HCT116 (cell line): ENCODE measurements around the gene STAT2. TPM values are rescaled to one million over a fixed set of nuclear protein-coding genes. Genes with fewer than 3 reads are reported as not detected.
A peak's percentile ranks its signal among the peaks of the same experiment; 100 is the strongest.

Source experiments
- ATAC-seq: fragments of 200-7000 bp; cut with Tn5 transposase; 2 replicates; pipeline ENCODE4 v1.9.1; 2020; ENCODE audit warnings: mild to moderate bottlenecking, moderate library complexity
- BruUV-seq: library from RNA; stranded (reverse); fragments of 400-500 nt; replicated peaks from 2 replicates; lab custom pipeline; 2021; lab: Mats Ljungman, UMichigan
- CTCF ChIA-PET: fragments of 300-600 bp; sonication (Branson Sonifier 250); formaldehyde crosslinking; loops from one replicate; lab custom pipeline; 2021; ENCODE audit warnings: antibody characterized with exemption; lab: Charles Lee
- POLR2A ChIA-PET: fragments of 300-600, 350-600 bp; sonication (Branson Sonifier 250); formaldehyde crosslinking; loops from one replicate; lab custom pipeline; 2021; ENCODE audit warnings: antibody characterized with exemption; lab: Charles Lee
- RAD21 ChIA-PET, 2 experiments: fragments of 300-600 bp; sonication (Branson Sonifier 250); formaldehyde crosslinking; loops; one replicate each; lab custom pipeline; 2023; ENCODE audit warnings: low total read pairs in 2 of 2; ENCODE audit not compliant: uncharacterized antibody in 2 of 2, unreplicated experiment in 2 of 2, low non-redundant PET in 1 of 2; lab: Charles Lee
- DNase-seq: peaks from one replicate; pipeline ENCODE4 v3.0.0-alpha.2; 2010; ENCODE audit warnings: low read depth, low spot score
- H2AFZ ChIP-seq: fragments of 200-600 bp; shearing (Covaris generic), sonication (generic); 2 replicates; pipeline ENCODE4 v1.6.1; 2017; ENCODE audit warnings: low read depth, mixed run types, mixed read lengths, antibody characterized with exemption, low read length; ENCODE audit not compliant: poor library complexity, severe bottlenecking
- H3K27ac ChIP-seq: 2 replicates; pipeline ENCODE4 v1.5.1; 2012; ENCODE audit warnings: low read depth, low read length
- H3K27me3 ChIP-seq: fragments of 200-600 bp; sonication (generic); 2 replicates; pipeline ENCODE4 v1.6.1; 2016; ENCODE audit warnings: mixed run types, low read length, mixed read lengths; ENCODE audit not compliant: insufficient read depth
- H3K36me3 ChIP-seq, 2 experiments: fragments of 200-500 bp in 1 of 2; fragments of 200-600 bp in 1 of 2; sonication (Bioruptor generic) in 1 of 2; sonication (generic) in 1 of 2; 2 replicates each; pipeline versions ENCODE4 v1.5.1 to v1.6.1; 2014 to 2016; ENCODE audit warnings: low read length in 2 of 2, inconsistent platforms in 1 of 2, mixed read lengths in 1 of 2, mixed run types in 1 of 2; ENCODE audit not compliant: insufficient read depth in 2 of 2, control insufficient read depth in 1 of 2
- H3K4me1 ChIP-seq, 2 experiments: fragments of 200-600 bp in 1 of 2; sonication (generic) in 1 of 2; 2 replicates each; pipeline versions ENCODE4 v1.5.1 to v1.6.1; 2012 to 2017; ENCODE audit warnings: low read length in 2 of 2, inconsistent platforms in 1 of 2, mild to moderate bottlenecking in 1 of 2, mixed read lengths in 1 of 2, mixed run types in 1 of 2, moderate library complexity in 1 of 2; ENCODE audit not compliant: insufficient read depth in 2 of 2, control insufficient read depth in 1 of 2
- H3K4me2 ChIP-seq: fragments of 200-600 bp; sonication (generic); 2 replicates; pipeline ENCODE4 v1.6.1; 2017; ENCODE audit warnings: mixed run types, low read length, mixed read lengths
- H3K4me3 ChIP-seq, 2 experiments: fragments of 200-600 bp in 1 of 2; sonication (generic) in 1 of 2; replicated peaks in 1 of 2; 2 replicates each; pipeline ENCODE4 v1.5.1; 2011 to 2016; ENCODE audit warnings: low read length in 2 of 2, control low read depth in 1 of 2, low read depth in 1 of 2, mild to moderate bottlenecking in 1 of 2, mixed read lengths in 1 of 2, mixed run types in 1 of 2
- H3K79me2 ChIP-seq: fragments of 200-600 bp; sonication (generic); 2 replicates; pipeline ENCODE4 v1.6.1; 2017; ENCODE audit warnings: mild to moderate bottlenecking, mixed run types, low read length, moderate library complexity, mixed read lengths; ENCODE audit not compliant: insufficient read depth
- H3K9ac ChIP-seq: fragments of 200-600 bp; sonication (generic); 2 replicates; pipeline ENCODE4 v1.6.1; 2016; ENCODE audit warnings: low read length, mixed read lengths
- H3K9me2 ChIP-seq: fragments of 200-600 bp; sonication (generic), shearing (Covaris generic); 2 replicates; pipeline ENCODE4 v1.6.1; 2017; ENCODE audit warnings: mixed run types, mild to moderate bottlenecking, moderate library complexity; ENCODE audit not compliant: insufficient read depth
- H3K9me3 ChIP-seq, 2 experiments: fragments of 200-500 bp in 1 of 2; fragments of 200-600 bp in 1 of 2; sonication (Bioruptor generic) in 1 of 2; sonication (generic) in 1 of 2; 2 replicates each; pipeline ENCODE4 v1.6.1; 2014 to 2017; ENCODE audit warnings: low read length in 2 of 2, mixed read lengths in 2 of 2, inconsistent platforms in 1 of 2, low read depth in 1 of 2, mild to moderate bottlenecking in 1 of 2, mixed run types in 1 of 2, moderate library complexity in 1 of 2; ENCODE audit not compliant: control insufficient read depth in 1 of 2, insufficient read depth in 1 of 2
- H4K20me1 ChIP-seq: fragments of 200-600 bp; sonication (generic), shearing (Covaris generic); 2 replicates; pipeline ENCODE4 v1.6.1; 2017; ENCODE audit warnings: mixed run types, mild to moderate bottlenecking, moderate library complexity; ENCODE audit not compliant: insufficient read depth
- ATF3 ChIP-seq: IDR thresholded peaks from 2 replicates; pipeline ENCODE4 v1.6.1; 2012
- CEBPB ChIP-seq: IDR thresholded peaks from 2 replicates; pipeline ENCODE4 v1.6.1; 2012; ENCODE audit warnings: low read depth
- EGR1 ChIP-seq: IDR thresholded peaks from 2 replicates; pipeline ENCODE4 v1.6.1; 2012; ENCODE audit warnings: low read depth
- EZH2 ChIP-seq: fragments of 200-600 bp; sonication (generic); IDR thresholded peaks from 2 replicates; pipeline ENCODE4 v1.6.1; 2017; ENCODE audit warnings: antibody characterized with exemption, mixed run types
- EZH2phosphoT487 ChIP-seq: fragments of 200-600 bp; IDR thresholded peaks from 2 replicates; pipeline ENCODE4 v1.6.1; 2018; ENCODE audit warnings: antibody characterized with exemption, borderline replicate concordance
- POLR2A ChIP-seq: IDR thresholded peaks from 2 replicates; pipeline ENCODE4 v1.7.0; 2011; ENCODE audit warnings: borderline replicate concordance; ENCODE audit not compliant: insufficient read depth, insufficient read length; ENCODE audit errors: extremely low read depth
- POLR2AphosphoS5 ChIP-seq: IDR thresholded peaks from 2 replicates; pipeline ENCODE4 v1.6.1; 2011; ENCODE audit warnings: mild to moderate bottlenecking, low read depth, low read length, moderate library complexity
- REST ChIP-seq: IDR thresholded peaks from 2 replicates; pipeline ENCODE4 v1.6.1; 2012; ENCODE audit warnings: low read depth
- SP1 ChIP-seq: IDR thresholded peaks from 2 replicates; pipeline ENCODE4 v1.6.1; 2012; ENCODE audit warnings: low read depth
- TCF7L2 ChIP-seq: IDR thresholded peaks from 2 replicates; pipeline ENCODE4 v1.7.0; 2011; ENCODE audit warnings: borderline replicate concordance, inconsistent platforms; ENCODE audit not compliant: insufficient read depth, insufficient read length; ENCODE audit errors: extremely low read depth
- ZBTB33 ChIP-seq: IDR thresholded peaks from 2 replicates; pipeline ENCODE4 v1.6.1; 2011; ENCODE audit warnings: mild to moderate bottlenecking, low read length, moderate library complexity; ENCODE audit not compliant: insufficient replicate concordance; ENCODE audit errors: extremely low read depth
- intact Hi-C: fragments of 100-400 bp; cut with micrococcal nuclease; formaldehyde crosslinking; loops from 2 replicates; pipeline ENCODE4 v1.10.0; 2022
- total RNA-seq: library from RNA; stranded (reverse); gene quantifications from one replicate; pipeline ENCODE4 v1.2.1, GENCODE V29; 2021; ENCODE audit not compliant: unreplicated experiment

Gene STAT2
- total RNA-seq, 1 experiment from 2014 or later = 53.1 TPM

GRCh38 chr12:56300644-56301464, 59.1 kb downstream of the STAT2 start:
- TF ChIP-seq EZH2phosphoT487 (no peak), CEBPB (no peak), EGR1 (no peak), POLR2AphosphoS5 (no peak), TCF7L2 (no peak), ZBTB33 (no peak), POLR2A (no peak), ATF3 (no peak), REST (no peak), SP1 (no peak), EZH2 (no peak)
- Histone ChIP-seq H3K4me2 (peak overlapping the region; percentile 93), H3K9me2 (no peaks in the 10 kb centered on the region), H2AFZ (peak overlapping the region; percentile 5), H3K9me3 (no peaks in the 10 kb centered on the region), H3K27ac (peak overlapping the region; percentile 74), H3K36me3 (peaks cover 5 to 12% of the 10 kb centered on the region in 2 experiments; a peak in 2 of 4 replicates), H3K4me1 (peaks cover 22 to 44% of the 10 kb centered on the region in 2 experiments; a peak in 3 of 4 replicates), H3K27me3 (no peaks in the 10 kb centered on the region), H3K9ac (peak overlapping the region; percentile 96), H3K79me2 (peaks cover 46% of the 10 kb centered on the region), H3K4me3 (peak overlapping the region; percentile 69 to 99), H4K20me1 (no peaks in the 10 kb centered on the region)
- intact Hi-C loops = loop anchor here (1.0 to 2.0 kb wide), 2 partner anchors 15 to 182 kb away; partner anchors contain the start of gene ZC3H10
- RAD21 ChIA-PET = interaction anchor here in 1 of 2 experiments (1.1 kb wide), 1 partner anchor 9 kb away, joined by 3 read pairs; no protein-coding TSS in a partner anchor
- no peak for DNase-seq
- peak; percentile 10 for ATAC-seq
- CTCF ChIA-PET = no interaction called here
- POLR2A ChIA-PET = interaction anchor here (1.2 kb wide), 1 partner anchor 9 kb away, joined by 4 read pairs; no protein-coding TSS in a partner anchor
- BruUV-seq = TSS peak; percentile 87
